ENCODE measurements around the gene TEX53.

TEX53 gene

DNA sequence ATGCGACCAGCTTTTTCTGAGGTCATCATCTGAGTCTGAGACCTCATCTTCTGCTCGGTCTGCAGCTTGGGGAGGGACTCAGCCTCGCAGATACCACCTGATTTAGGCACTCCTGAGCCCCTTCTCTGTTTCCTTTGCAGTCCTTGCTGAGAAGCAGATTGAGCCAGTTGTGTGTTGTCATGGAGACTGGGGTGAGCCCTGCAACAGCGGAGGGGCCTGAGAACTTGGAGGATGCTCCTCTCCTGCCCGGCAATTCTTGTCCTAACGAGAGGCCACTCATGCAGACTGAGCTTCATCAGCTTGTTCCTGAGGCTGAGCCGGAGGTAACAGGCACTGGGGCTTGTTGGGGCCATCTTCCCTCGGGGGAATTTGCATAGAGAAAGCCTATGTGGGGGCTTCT lies 19.2 kb downstream of the TEX53 start:
- DNase-seq (ENCODE audit: low read depth in 3 of 3) = no peak

- DNase-seq (ENCODE audit: low read depth in 3 of 3) = no peak
Observed at GRCh38 chr9:114634387-114634786, 23.2 kb downstream of the TEX53 start.

DNA sequence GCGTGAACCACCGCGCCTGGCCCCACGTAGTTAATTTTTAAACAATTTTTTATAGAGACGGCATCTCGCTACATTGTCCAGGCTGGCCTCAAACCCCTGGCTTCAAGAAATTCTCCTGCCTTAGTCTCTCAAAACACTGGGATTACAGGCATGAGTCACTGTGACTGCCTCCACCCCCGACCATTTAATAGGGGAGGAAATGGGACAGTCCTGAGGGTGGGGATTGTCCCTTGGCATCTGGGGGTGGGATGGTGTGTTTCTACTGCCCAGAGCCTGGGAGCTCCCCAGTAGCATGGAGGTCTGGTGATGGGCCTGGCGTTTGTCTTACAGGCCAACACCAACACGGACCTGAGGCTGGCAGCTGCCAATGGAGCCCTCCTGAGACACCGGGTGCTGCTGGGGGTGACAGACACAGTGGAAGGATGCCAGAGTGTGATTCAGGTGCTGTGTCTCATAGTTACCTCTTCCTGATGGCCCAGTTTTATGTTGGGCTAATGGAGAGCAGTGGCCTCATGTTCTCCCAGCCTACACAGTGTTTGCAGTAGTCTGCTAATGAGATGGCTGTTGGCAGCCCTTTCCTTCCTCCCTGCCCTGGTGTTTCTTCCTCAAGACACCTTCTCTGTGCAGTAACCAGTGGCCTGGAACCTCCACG lies 24.0 kb downstream of the TEX53 start:
- no peak for DNase-seq (ENCODE audit: low read depth in 3 of 3)

DNA sequence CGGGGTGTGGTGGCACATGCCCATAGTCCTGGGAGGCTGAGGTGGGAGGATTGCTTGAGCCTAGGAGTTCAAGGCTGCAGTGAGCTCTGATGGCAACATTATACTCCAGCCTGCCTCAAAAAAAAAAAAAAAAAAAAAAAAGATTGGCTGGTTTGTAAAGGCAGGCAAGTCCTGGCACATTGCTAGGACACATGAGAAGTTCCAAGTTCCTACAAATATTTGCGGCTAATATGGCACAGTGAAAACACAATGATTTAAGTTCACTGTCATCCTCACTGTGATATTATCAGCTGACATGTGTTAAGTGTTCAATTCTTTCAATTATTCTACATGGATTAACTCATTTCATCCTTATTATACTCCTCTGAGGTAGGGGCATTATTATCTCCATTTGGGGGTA lies 26.4 kb downstream of the TEX53 start:
- DNase-seq (ENCODE audit: low read depth in 3 of 3) = no peak

DNA sequence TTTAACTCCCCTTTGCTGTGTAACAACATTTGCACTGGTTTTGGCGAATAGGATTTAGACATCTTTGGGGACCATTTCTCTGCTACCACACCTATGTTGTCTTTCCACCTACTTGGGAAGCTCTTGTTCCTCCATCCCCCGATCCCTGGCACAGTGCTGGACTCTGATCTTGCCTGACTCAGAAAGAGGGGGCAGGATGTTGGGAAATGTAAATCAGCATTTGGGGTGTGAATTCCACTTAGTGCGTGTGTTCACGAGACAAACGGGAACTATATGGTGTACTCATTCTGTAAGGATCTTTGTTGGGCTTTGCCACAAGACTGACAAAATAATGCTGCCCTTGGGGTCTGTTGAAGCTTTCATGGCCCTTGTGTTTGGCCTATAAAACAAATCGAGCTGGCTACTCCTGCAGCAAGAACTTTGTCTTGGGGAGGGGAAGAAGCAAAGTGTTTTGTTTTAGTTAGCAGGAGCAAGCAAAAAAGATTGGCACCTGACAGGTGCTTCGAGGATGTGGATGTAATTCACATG lies 28.0 kb downstream of the TEX53 start:
- DNase-seq (ENCODE audit: low read depth in 3 of 3) = no peak

- DNase-seq (ENCODE audit: low read depth in 3 of 3) = no peak
Observed at GRCh38 chr9:114627553-114627952, 30.1 kb downstream of the TEX53 start.

- DNase-seq (ENCODE audit: low read depth in 3 of 3) = no peak
Observed at GRCh38 chr9:114626415-114627020, 31.1 kb downstream of the TEX53 start.

DNA sequence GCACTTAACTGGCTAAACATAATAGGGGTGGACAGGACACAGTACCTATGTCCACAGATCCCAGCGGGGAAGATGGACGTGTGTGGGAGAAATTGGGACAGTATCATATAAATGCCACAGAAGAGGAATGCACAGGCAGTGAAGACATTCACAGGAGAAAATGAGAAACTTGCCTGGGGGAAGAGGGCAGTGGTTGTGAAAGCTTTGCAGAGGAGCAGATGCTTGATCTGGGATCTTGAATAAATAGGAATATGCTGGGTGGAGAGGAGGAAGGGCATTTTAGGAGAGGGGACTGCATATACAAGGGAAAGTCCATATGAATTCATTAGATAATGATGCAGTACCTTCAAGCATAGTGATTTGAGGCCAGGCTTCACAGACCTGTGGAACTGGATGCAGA lies 32.9 kb downstream of the TEX53 start:
- no peak for DNase-seq (ENCODE audit: low read depth in 3 of 3)

DNA sequence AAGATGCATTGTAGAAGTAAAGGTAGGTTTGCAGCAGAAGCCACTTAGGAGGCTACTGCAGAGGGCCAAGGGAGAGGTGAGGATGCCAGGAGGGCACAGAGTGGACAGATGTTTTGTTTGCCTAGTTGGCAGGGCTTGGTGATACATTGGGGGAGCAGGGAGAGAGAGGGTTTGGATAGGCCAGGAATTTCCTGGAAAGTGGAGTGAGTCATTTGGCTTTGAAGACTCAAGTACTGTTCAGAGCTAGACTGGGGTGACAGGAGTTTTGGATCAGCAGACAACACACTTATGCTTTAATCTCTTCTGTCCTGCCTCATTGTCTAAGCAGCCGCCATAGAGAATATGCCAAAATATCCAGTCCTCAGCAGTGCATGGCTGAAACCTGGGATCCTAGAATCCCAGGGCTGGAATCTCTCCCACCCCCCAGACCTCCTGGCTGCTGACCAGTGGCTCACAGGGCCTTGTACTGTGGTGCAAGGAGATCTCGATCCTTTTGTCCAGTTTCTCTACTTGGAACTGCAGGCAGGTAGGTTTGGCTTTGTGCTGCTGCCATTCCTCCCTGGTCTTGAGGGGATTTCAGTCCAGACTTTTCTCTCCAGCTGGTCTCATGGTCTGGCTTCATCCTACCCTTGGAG lies 35.5 kb downstream of the TEX53 start:
- DNase-seq (ENCODE audit: low read depth in 3 of 3) = no peak

DNA sequence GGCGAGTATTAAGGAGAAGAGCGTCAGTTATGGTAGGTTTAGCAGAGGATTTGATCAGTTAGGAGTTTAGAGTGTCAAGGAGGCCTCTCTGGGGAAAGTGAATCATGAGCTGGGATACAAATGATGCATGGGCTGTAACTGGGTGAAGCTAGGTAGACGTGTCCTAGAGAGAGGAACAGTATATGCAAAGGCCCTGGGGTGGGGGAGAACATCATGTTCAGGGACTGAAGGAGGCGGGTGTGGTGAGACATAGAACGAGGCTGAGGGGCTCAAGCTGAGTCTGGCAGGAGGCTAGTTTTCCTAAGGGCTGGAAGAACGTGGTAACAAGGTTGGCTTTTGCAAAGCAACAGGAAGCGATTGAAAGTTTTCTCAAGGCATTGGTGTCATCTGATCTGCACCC lies 36.0 kb downstream of the TEX53 start:
- DNase-seq (ENCODE audit: low read depth in 3 of 3) = no peak

- DNase-seq (ENCODE audit: low read depth in 3 of 3) = no peak
Observed at GRCh38 chr9:114619191-114619761, 38.3 kb downstream of the TEX53 start.

DNA sequence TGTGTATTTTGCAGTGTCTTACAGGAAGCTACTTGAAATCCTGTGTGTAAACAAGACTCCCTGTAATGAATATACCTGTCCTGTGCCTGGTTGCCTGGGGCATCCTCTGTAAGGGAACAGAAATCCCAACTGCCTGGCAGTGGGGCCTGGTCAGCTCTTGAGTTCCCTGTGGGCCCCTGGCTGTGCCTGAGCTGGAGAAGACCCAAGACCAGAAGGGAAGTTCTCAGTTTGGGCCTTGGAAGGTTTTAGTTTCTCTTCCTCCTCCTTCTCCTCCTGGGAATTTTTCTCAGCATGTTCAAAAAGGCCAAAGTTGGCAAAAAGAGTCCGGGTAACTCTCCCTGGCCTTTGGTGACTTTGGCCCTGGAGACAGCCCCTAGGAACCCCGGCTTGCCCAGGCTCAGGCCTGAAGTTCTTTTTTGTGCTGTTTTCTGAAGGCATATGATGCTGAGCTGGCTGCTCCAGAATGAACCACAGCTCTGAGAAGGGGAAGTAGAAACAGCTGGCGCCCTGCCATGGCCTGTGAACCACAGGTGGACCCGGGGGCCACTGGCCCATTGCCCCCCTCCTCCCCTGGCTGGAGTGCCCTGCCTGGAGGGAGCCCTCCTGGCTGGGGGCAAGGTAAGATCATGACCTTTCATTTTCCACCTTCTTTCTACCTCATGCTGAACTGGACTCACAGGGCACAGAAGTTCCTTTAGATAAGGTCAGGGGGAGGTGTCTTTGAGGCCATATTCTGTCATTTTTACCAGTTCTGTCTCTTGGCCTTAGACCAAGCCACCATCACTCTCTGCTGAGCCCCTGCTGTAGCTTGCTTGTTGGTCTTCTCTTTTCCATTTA lies 40.7 kb downstream of the TEX53 start:
- DNase-seq (ENCODE audit: low read depth in 3 of 3) = no peak

DNA sequence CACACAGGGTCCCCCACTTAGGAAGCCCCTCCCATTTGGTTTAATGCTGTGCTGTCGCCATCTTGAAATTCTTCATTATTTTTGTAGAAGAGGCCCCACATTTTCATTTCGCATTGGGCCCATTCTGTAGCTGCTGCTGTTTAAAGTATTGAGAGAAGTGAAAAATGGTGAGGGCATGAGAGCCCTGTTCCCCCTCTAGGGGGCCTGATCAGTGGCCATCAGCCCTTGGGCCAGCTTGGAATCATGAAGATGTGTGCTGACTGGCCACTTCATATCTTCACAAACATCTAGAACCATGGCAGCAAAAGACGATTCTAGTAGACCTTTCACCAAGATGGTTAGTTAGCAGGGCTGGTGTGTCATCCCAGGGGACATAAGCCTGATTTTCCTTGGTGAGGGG lies 43.2 kb downstream of the TEX53 start:
- no peak for DNase-seq (ENCODE audit: low read depth in 3 of 3)

GRCh38 chr9:114613919-114614318 lies 43.7 kb downstream of the TEX53 start:
- no peak for DNase-seq (ENCODE audit: low read depth in 3 of 3)

- DNase-seq (ENCODE audit: low read depth in 3 of 3) = no peak
Observed at GRCh38 chr9:114613087-114613486, 44.5 kb downstream of the TEX53 start.

DNA sequence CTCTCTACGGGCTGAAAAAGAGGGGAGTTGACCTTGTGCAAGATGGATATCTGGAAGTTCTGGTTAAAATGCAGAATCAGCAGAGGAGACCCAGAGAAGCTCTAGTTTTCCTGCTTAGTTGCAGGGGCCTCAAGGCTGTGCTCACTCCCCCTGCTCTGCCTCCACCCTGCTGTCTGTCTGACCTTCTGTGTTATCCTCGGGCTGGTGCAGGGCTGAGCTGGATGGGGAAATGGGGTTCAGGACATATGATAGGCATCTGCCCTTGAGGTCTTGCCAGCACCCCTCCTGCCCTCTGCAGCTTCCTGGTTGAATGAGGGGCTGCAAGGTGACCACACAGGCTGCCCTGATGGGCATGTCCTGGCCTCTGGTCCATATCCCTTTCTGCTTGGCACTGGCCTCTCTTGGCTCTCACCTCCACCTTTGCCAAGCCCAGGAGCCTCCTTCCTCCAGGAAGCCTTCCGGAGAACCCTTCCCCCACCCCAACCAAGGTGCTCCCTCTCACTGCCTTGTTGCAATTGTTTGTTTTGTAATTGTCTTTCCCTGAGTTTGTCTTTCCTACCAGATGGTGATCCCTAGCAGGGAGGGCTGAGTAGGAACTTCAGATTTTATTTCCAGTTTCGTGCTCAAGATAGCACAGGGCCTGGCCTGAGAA lies 45.2 kb downstream of the TEX53 start:
- DNase-seq (ENCODE audit: low read depth in 3 of 3) = no peak

DNA sequence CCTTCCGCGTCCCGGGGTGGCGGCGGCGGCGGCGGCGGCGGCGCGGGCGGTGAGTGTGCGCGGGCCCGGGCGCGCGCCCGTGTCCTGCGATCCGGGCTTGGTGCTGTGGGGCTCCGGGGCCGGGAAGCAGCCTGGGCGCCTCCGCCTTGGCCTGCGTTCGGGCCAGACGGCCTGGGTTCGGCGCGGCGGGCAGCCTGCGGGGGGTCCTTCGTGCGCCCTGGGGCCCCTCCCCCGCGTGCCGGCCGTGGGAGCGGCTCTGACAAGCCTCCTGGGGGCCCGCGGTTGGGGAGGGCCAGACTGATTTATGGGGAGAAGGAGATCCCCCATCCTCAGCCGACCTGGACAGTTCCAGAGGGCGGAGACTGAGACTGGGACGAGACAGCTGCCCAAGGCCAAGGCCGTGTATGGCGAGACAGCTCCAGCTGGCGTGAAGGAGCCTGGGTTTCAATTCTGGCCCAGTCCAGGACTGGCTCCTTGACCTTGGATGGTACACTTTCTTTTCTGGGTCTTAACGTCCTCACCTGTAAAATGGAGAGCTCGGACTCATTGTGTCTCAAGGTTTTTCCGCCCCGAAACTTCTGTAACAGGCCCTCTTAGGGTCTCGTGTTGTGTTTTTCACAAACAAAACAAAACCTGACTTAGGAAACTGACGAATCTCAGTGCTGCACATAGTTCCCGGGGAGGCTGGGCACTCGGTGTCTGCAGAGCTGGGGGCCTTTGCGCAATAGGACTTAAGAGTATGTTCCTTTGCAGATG lies 45.9 kb downstream of the TEX53 start:
- peak in 2 of 3 experiments; percentile 11 to 46 for DNase-seq (ENCODE audit: low read depth in 3 of 3)

- no peak for DNase-seq (ENCODE audit: low read depth in 3 of 3)
Observed at GRCh38 chr9:114608525-114608796, 49.1 kb downstream of the TEX53 start.

DNA sequence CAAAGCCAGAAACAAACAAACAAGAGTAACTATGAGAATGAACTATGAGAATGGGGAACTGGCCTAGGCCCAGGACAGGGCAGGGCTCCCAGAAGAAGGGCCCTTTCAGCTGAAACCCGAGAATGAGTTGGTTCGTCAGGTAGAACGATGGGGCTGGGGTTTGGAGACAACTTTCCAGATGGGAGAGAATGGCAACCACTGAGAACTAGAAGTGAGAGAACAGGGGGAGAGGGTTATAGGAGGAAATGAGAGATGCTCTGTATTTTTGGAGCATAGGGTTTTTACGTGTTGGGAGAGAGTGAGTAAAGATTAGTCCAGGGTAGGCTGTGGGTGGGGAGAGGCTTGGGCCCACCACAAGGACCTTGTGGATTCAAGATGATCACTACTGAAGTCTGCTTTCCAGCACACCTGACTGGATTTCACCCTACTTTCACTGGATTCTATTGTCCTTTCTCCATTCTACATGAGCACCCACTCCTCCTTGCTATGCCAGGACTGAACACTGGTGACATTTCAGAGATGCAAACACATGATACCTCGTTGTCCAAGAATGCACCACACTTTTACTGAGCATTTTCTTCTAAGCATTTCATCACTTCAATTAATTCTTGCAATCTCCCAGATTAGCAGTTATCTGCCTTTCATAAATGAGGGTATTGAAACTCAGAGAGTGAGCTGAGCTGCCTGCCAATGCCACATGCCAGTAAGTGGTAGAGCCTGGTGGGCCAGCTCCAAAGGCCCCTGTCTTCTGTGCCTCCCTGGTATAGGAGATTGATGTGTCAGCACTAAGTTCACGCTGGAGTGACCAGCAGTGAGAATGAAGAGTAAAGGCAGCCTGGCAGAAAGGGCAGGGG lies 49.7 kb downstream of the TEX53 start:
- DNase-seq (ENCODE audit: low read depth in 3 of 3) = no peak
